Stimulated activated naive CD8-positive, alpha-beta T cell treated with anti-CD3 and anti-CD28 coated beads, Interleukin-15, amount 100 ng/mL, for 72 hours (primary cell): Measurements from ENCODE around the gene PGAM4.
"Not testable (repeated sequence)": the region's sequence is repeated elsewhere in the genome, so short reads cannot be mapped to it uniquely, and the experiment has no call there.

Experiments used
- ATAC-seq: fragments of 150-1000 bp; cut with Tn5 transposase; 2 replicates; pipeline ENCODE4 v1.10.0; 2021; ENCODE audit warnings: mild to moderate bottlenecking, moderate library complexity
- DNase-seq, 2 donors: peaks; one replicate each; pipeline ENCODE4 v3.0.0; 2021 to 2022
- H3K27ac Mint-ChIP-seq, 2 donors: one replicate each; pipeline ENCODE4 v1.8.0; 2022; ENCODE audit warnings: mild to moderate bottlenecking in 2 of 2, mixed read lengths in 2 of 2, moderate library complexity in 2 of 2
- H3K27me3 Mint-ChIP-seq: one replicate; pipeline ENCODE4 v1.8.0; 2022; ENCODE audit warnings: mixed read lengths
- H3K4me1 Mint-ChIP-seq: one replicate; pipeline ENCODE4 v1.8.0; 2022; ENCODE audit warnings: mild to moderate bottlenecking, mixed read lengths
- H3K4me3 Mint-ChIP-seq, 2 donors: one replicate each; pipeline ENCODE4 v1.8.0; 2022; ENCODE audit warnings: mild to moderate bottlenecking in 2 of 2, mixed read lengths in 2 of 2, moderate library complexity in 1 of 2
- H3K9me3 Mint-ChIP-seq, 2 donors: one replicate each; pipeline ENCODE4 v1.8.0; 2022; ENCODE audit warnings: mixed read lengths in 2 of 2

PGAM4 gene

GRCh38 chrX:77945910-77946545 is 23.4 kb downstream of the PGAM4 start:
- Mint-ChIP-seq H3K27ac (no peak overlapping the region), H3K4me3 (no peak overlapping the region), H3K9me3 (no peaks in the 10 kb centered on the region), H3K4me1 (no peaks in the 10 kb centered on the region), H3K27me3 (no peaks in the 10 kb centered on the region)
- ATAC-seq (no peak), DNase-seq (no peak)

DNA sequence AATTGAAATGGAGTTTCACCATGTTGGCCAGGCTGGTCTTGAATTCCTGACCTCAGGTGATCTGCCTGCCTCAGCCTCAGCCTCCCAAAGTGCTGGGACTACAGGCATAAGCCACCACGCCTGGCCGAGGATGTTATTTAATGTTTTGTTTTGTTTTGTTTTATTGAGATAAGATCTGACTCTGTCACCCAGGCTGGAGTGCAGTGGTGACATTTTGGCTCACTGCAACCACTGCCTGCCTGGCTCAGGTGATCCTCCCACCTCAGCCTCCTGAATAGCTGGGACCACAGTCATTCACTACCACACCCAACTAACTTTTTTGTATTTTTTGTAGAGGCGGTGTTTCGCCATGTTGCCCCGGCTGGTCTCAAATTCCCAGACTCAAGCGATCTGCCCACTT is 24.4 kb downstream of the PGAM4 start:
- H3K27me3 Mint-ChIP-seq, H3K4me3 Mint-ChIP-seq, DNase-seq, H3K9me3 Mint-ChIP-seq, H3K4me1 Mint-ChIP-seq, ATAC-seq, H3K27ac Mint-ChIP-seq: not testable (repeated sequence)

GRCh38 chrX:77938083-77938680 is 31.3 kb downstream of the PGAM4 start:
- ATAC-seq: no peak
- Mint-ChIP-seq H3K27me3 (no peaks in the 10 kb centered on the region), H3K9me3 (no peaks in the 10 kb centered on the region), H3K27ac (no peak overlapping the region), H3K4me3 (no peak overlapping the region), H3K4me1 (no peaks in the 10 kb centered on the region)
- no peak for DNase-seq

GRCh38 chrX:77937291-77937690 is 32.1 kb downstream of the PGAM4 start:
- Mint-ChIP-seq H3K27ac (no peak overlapping the region), H3K4me3 (no peak overlapping the region), H3K9me3 (no peaks in the 10 kb centered on the region), H3K27me3 (no peaks in the 10 kb centered on the region), H3K4me1 (no peaks in the 10 kb centered on the region)
- DNase-seq (no peak), ATAC-seq (no peak)

DNA sequence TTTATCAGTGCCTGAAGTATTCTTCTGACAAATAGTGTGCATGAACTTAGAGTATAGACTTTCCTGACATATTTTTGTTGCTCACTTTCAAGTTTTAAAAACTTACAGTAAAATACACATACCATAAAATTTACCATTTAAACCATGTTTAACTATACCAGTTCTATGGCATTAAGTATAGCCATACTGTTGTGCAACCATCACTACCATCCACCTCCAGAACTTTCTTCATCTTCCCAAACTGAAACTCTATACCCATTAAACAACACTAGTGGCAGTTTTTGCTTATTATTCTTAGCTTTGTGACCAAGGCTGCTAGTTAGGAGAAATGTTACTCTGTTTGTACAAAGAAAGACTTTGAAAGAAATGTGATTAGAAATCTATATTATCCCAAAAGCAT is 33.1 kb downstream of the PGAM4 start:
- Mint-ChIP-seq H3K4me1 (no peaks in the 10 kb centered on the region), H3K27ac (no peak overlapping the region), H3K9me3 (no peaks in the 10 kb centered on the region), H3K4me3 (no peak overlapping the region), H3K27me3 (no peaks in the 10 kb centered on the region)
- ATAC-seq (no peak), DNase-seq (no peak)

- H3K27ac Mint-ChIP-seq: no peak overlapping the region
- ATAC-seq: no peak
Measured at GRCh38 chrX:77935886-77936285, 33.6 kb downstream of the PGAM4 start.

GRCh38 chrX:77930581-77930980 is 38.9 kb downstream of the PGAM4 start:
- H3K4me3 Mint-ChIP-seq: no peak overlapping the region
- peaks cover 5% of the 10 kb centered on the region for H3K4me1 Mint-ChIP-seq
- DNase-seq (no peak), ATAC-seq (no peak)
- H3K9me3 Mint-ChIP-seq: no peaks in the 10 kb centered on the region
- H3K27me3 Mint-ChIP-seq: no peaks in the 10 kb centered on the region
- no peak overlapping the region for H3K27ac Mint-ChIP-seq

More at GRCh38 chrX:77935886-77936285, 33.6 kb downstream of the PGAM4 start:
- Mint-ChIP-seq H3K4me1 (no peaks in the 10 kb centered on the region), H3K27me3 (no peaks in the 10 kb centered on the region), H3K4me3 (no peak overlapping the region), H3K9me3 (no peaks in the 10 kb centered on the region)
- no peak for DNase-seq

- no peak for DNase-seq
- Mint-ChIP-seq H3K9me3 (no peaks in the 10 kb centered on the region), H3K4me1 (peaks cover 5% of the 10 kb centered on the region), H3K27me3 (no peaks in the 10 kb centered on the region), H3K27ac (no peak overlapping the region), H3K4me3 (no peak overlapping the region)
- no peak for ATAC-seq
Measured at GRCh38 chrX:77925764-77926163, 43.7 kb downstream of the PGAM4 start.

DNA sequence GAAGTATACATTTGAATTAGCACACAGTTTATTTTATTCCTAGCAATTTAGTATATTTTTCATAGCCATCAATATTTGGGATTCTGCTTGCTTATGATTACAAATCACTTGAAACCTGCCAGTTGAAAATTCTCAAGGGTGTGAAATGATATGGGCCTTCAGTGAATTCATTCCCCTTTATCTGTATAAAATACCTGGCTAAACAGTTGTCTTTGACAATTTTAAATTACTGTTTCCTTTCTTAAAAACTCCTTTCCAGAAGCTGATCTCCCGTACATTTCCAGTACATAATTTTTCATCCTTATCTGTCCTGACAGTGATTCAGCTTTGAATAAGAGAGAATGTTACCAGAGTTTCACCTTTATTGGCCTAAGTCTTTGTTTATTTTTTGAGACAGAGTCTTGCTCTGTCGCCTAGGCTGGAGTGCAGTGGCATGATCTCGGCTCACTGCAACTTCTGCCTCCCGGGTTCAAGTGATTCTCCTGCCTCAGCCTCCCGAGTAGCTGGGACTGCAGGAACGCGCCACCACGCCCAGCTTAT is 45.0 kb downstream of the PGAM4 start:
- no peak for DNase-seq
- ATAC-seq: no peak
- no peaks in the 10 kb centered on the region for H3K9me3 Mint-ChIP-seq
- no peak overlapping the region for H3K4me3 Mint-ChIP-seq
- H3K27ac Mint-ChIP-seq: peak overlapping the region in 1 of 2 donors; percentile 27
- H3K27me3 Mint-ChIP-seq: no peaks in the 10 kb centered on the region
- peaks cover 4% of the 10 kb centered on the region for H3K4me1 Mint-ChIP-seq

DNA sequence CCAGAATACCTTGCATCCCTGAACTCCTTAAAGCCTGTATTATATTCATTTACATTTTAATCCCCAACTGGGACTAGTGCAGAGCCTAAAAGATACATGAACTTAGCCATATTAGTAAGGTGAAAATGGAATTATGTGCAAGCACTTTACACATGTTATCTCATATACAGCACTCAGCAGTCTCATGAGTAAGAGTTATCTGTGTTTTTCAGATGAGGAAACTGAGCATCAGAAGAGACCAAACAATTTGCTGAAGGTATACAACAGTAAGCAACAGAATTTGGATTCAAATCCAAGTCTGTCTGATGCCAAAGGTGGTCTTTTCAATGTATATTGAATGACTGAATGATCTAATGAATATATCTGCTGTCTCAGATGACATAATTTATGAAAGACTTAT is 46.7 kb downstream of the PGAM4 start:
- H3K9me3 Mint-ChIP-seq: no peaks in the 10 kb centered on the region
- no peak overlapping the region for H3K4me3 Mint-ChIP-seq
- no peak overlapping the region for H3K27ac Mint-ChIP-seq
- H3K4me1 Mint-ChIP-seq: peaks cover 8% of the 10 kb centered on the region
- no peak for DNase-seq
- no peak for ATAC-seq
- no peaks in the 10 kb centered on the region for H3K27me3 Mint-ChIP-seq

- H3K9me3 Mint-ChIP-seq, H3K4me3 Mint-ChIP-seq, ATAC-seq, H3K27me3 Mint-ChIP-seq, DNase-seq: not testable (repeated sequence)
- Mint-ChIP-seq H3K27ac (peak overlapping the region in 1 of 2 donors; percentile 71), H3K4me1 (peaks cover 21% of the 10 kb centered on the region)
Measured at GRCh38 chrX:77919370-77919769, 50.1 kb downstream of the PGAM4 start.

DNA sequence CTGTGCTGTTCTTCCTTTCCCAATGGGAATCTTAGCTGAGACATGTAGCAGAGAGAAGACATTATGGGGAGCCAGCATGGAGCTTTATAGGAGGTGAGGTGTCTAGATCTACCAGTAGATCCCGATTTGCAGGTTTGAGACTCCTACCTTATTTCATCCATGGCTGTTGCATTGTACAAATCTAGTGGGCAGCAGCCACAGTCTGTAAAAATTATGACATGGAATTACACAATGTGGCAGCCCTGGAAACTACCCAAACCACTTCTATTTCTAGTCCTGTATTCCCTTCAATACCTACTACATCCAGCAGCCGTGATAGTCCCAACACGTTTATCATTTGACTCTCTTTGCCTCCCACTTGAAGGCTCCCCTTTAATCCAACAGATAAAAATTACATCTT is 50.9 kb downstream of the PGAM4 start:
- DNase-seq (no peak), ATAC-seq (no peak)
- Mint-ChIP-seq H3K9me3 (no peaks in the 10 kb centered on the region), H3K27ac (no peak overlapping the region), H3K4me3 (peak overlapping the region in 1 of 2 donors; percentile 19), H3K27me3 (no peaks in the 10 kb centered on the region), H3K4me1 (peaks cover 21% of the 10 kb centered on the region)
